GM21526 (cell line): ENCODE measurements around the gene GPHB5.

ENCODE experiments used
- ATAC-seq: cut with Tn5 transposase; IDR thresholded peaks from one replicate; pipeline ENCODE4 v1.9.1; 2021; ENCODE audit warnings: moderate library complexity; ENCODE audit not compliant: unreplicated experiment, low FRiP score

GPHB5 gene

GRCh38 chr14:63267171-63267570 is 51.6 kb downstream of the GPHB5 start:
- no peak for ATAC-seq

- ATAC-seq: no peak
Observed at GRCh38 chr14:63266106-63266505, 52.6 kb downstream of the GPHB5 start.
